Measurements from ENCODE around the gene GPR21.

DNA sequence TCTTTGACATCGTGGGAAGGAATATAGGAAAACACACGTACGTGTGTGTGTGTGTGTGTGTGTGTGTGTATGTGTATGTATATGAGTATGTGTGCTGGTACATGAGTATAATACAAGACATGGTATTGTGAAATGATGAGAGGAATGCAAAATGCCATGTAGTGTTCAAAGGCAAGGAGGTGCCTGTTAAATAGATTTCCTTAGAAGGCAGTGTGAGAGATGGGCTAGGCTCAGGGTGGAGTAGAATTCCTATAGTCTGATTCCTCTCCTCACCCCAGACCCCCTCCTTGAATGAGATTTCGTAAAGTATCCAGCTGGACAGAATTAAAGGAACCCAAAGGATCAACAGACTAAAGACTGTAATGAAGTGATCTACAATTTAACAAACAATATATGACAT is 11.1 kb downstream of the GPR21 start:
- no peak for TF ChIP-seq EZH2 (IDR thresholded peaks at IDR 0.05; ENCODE audit: low read length, missing control alignments)
- no peak for TF ChIP-seq CTCF (conservative IDR thresholded peaks at IDR 0.05 in 1 of 2, IDR thresholded peaks at IDR 0.05 in 1 of 2; ENCODE audit: low read depth in 1 of 2, low read length in 2 of 2)

All from fibroblast of lung (primary cell).